Loucy (cell line): ENCODE measurements around the gene SPI1.

ENCODE experiments used
- EZH2phosphoT487 ChIP-seq: fragments of 200-600 bp; IDR thresholded peaks from 2 replicates; pipeline ENCODE4 v1.6.1; 2018; ENCODE audit warnings: antibody characterized with exemption, mild to moderate bottlenecking, moderate library complexity, borderline replicate concordance
- TF ChIP-seq, protein P1 (sequence below): fragments of 200-600 bp; sonication (generic); conservative IDR thresholded peaks from 2 replicates; pipeline ENCODE4 v1.5.1; 2014; ENCODE audit warnings: mild to moderate bottlenecking, antibody characterized with exemption, low read length

DNA sequence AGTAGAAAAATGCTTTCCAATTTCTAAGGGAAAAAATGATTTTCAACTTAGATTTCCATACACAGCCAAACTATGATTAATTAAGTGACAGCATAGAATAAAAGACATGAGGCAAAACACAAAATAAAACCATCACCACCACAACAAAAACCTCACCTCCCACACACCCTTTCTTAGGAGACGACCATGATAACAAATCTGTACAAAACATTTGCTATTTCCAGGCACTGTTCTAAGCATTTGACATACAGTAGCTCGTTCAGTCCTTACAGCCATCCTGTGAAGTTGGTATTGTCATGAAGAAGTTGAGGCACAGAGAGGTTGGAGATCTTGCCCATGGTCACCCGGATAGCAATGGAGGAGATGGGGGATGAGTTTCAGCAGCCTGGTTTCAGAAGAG, 8.7 kb downstream of the SPI1 start:
- TF ChIP-seq, protein P1, sequence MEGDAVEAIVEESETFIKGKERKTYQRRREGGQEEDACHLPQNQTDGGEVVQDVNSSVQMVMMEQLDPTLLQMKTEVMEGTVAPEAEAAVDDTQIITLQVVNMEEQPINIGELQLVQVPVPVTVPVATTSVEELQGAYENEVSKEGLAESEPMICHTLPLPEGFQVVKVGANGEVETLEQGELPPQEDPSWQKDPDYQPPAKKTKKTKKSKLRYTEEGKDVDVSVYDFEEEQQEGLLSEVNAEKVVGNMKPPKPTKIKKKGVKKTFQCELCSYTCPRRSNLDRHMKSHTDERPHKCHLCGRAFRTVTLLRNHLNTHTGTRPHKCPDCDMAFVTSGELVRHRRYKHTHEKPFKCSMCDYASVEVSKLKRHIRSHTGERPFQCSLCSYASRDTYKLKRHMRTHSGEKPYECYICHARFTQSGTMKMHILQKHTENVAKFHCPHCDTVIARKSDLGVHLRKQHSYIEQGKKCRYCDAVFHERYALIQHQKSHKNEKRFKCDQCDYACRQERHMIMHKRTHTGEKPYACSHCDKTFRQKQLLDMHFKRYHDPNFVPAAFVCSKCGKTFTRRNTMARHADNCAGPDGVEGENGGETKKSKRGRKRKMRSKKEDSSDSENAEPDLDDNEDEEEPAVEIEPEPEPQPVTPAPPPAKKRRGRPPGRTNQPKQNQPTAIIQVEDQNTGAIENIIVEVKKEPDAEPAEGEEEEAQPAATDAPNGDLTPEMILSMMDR, result no peak
- TF ChIP-seq EZH2phosphoT487, result no peak
